G401 (cell line): Measurements from ENCODE around the gene UGT1A7. TPM values are rescaled to one million over a fixed set of nuclear protein-coding genes. Genes with fewer than 3 reads are reported as not detected.
"Not testable (repeated sequence)": the region's sequence is repeated elsewhere in the genome, so short reads cannot be mapped to it uniquely, and the experiment has no call there.

Experiments
- DNase-seq: peaks from one replicate; pipeline ENCODE4 v3.0.0-alpha.2; 2015; ENCODE audit warnings: low spot score
- in situ Hi-C: cut with HindIII; loops from 2 replicates; pipeline ENCODE4 v1.10.0; 2016; ENCODE audit warnings: low sequenced_read_pairs, mixed read lengths
- total RNA-seq: library from RNA; depleted of rRNA; stranded (reverse); fragments of >200 nt; shearing (Covaris generic); gene quantifications from 2 replicates; pipeline ENCODE4 v1.2.3, GENCODE V29; 2014

Gene UGT1A7
- total RNA-seq, 1 experiment from 2014 or later = not detected

DNA sequence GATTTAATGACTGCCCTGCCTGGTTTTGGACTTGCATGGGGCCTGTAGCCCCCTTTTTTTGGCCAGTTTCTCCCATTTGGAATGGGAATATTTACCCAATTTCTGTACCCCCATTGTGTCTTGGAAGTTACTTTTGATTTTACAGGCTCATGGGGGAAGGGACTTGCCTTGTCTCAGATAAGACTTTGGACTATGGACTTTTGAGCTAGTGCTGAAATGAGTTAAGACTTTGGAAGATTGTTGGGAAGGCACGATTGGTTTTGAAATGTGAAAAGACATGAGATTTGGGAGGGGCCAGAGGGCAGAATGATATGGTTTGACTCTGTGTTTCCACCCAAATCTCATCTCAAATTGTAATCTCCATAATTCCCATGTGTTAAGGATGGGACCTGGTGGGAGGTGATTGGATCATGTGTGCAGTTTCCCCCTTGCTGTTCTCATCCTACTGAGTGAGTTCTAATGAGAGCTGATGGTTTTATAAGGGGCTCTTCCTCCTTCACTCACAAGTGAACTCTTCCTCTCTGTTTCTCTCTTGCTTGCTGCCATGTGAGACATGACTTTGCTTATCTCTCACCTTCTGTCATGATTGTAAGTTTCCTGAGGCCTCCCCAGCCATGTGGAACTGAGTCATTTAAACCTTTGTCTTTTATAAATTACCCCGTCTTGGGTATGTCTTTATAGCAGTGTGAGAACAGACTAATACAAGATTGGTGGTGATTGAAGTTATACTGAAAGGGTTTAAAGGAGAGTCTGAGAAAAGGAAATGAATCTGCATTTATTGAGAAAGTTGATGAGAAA is 69.7 kb downstream of the UGT1A7 start:
- DNase-seq, in situ Hi-C loops: not testable (repeated sequence)

DNA sequence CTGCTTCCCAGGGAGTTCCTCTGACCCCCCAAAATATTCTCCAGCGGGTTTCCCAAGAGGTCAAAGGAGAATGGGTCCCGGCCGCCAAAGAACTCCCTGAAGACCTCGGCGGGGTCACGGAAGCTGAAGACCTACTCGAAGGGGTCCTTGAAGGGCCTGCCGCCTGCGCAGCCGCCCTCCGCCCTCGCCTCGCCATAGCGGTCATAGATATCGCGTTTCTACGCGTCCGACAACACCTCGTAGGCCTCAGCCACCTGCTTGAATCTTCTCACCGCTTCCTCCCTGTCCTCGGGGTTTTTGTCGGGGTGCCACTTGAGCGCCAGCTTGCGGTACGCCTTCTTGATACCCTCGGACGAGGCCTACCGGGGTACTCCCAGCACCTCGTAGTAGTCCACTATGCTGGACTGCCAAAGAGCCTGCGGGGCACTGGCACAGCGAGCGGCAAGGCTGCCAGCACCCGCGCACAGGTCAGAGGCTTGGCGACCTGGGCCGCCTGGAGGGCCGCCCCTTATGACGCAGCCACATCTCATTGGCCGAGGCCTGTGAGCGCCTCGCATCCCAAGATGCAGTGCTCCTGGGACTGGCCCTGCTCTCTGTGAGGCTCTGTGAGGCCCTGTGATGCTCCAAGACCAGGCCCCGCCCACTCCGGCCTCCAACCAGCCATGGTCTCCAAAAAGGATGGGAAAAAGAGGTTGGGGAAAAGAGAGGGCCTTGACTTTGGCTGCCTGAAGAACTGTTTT is 73.3 kb downstream of the UGT1A7 start:
- DNase-seq = no peak
- in situ Hi-C loops = no loop called here

DNA sequence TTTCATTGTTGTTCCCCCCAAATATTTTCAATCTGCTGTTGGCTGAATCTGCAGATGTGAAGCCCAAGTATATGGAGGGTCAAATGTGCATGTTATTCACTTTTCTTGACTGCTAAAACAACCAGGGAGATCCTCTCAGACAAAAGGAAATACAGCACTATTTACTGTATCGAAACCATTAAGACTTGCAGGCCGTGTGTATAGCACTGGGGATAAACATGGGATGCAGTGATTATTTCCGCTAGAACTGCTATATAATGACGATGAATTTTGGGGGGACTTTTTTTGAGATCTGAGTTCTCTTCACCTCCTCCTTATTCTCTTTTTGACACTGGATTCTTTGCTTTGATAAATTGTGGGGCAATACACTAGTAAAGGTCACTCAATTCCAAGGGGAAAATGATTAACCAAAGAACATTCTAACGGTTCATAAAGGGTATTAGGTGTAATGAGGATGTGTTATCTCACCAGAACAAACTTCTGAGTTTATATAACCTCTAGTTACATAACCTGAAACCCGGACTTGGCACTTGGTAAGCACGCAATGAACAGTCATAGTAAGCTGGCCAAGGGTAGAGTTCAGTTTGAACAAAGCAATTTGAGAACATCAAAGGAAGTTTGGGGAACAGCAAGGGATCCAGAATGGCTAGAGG is 74.9 kb downstream of the UGT1A7 start:
- DNase-seq = no peak
- in situ Hi-C loops = no loop called here

DNA sequence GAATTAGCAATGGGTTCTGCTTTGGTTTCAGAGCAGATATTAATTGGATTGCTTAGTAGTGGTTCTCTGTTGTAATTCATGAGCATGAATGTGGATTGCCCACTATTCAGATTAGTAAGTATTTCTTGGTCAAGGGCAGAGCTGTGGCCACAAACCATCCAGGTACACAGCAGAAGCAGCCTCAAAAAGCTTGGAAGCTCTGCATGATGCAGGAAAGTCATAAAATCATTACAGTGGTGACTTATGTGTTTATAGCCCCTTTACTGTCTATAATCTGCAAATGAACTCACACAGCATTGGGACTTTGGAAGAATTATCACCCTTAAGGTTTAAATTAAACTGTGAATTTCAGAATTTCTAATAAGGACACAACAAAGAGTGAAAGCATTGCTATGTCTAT is 76.4 kb downstream of the UGT1A7 start:
- in situ Hi-C loops = no loop called here

DNA sequence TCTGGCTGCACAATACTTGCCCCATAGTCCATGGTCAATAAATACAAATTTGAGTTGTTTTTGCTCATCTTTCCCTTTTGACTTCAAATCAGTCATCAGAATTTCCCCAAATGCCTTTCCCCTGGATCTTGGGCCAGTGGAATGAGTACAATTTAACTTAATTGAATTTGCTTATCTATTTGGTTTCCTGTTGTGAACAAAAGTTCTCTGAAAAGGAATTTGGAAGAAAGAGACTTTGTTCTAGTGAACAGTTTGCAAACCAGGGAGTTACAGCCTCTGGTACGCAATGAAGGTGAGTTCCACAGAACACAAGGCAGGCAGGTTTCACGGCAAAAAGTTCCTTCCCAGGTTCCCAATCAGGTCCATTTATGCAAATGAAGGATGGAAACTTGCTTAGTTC is 77.1 kb downstream of the UGT1A7 start:
- in situ Hi-C loops = no loop called here
- DNase-seq = no peak

More for the DNA sequence above, 76.4 kb downstream of the UGT1A7 start:
- no peak for DNase-seq

DNA sequence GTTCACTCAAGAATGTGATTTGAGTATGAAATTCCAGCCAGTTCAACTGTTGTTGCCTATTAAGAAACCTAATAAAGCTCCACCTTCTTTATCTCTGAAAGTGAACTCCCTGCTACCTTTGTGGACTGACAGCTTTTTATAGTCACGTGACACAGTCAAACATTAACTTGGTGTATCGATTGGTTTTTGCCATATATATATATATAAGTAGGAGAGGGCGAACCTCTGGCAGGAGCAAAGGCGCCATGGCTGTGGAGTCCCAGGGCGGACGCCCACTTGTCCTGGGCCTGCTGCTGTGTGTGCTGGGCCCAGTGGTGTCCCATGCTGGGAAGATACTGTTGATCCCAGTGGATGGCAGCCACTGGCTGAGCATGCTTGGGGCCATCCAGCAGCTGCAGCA is 78.3 kb downstream of the UGT1A7 start, which contains the start of gene UGT1A1:
Gene UGT1A1, plus strand, starts transcription at position 228 of the 400 bp plus-strand sequence. Its CDS starts 18 bp downstream, at position 246.
- no peak for DNase-seq
- in situ Hi-C loops = no loop called here

DNA sequence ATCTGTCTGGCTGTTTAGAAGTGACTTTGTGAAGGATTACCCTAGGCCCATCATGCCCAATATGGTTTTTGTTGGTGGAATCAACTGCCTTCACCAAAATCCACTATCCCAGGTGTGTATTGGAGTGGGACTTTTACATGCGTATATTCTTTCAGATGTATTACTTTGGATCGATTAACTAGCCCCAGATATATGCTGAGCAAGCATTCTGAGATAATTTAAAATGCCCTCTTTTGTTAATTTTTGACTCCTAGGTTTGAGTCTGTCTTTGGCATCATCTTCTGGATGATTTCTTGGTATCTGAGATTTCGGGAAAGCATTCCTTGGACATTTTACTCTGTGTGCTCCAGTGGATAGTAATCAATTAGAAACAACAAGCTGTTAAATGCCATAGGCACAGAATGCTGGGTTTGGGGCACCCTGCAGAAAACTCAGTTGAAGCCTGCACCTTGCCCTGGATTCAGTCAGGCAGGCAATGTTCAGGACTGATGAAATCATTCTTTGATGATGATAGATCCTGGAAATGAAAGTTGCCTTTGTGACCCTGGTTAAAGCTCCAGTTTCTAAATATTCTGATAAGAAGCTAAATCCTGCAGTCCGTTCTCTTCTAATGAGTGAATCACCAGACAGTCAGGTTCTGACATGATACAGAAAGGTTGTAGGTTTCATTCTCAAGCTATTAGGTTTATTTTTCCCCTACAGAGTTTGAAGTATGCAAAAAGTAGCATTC is 79.5 kb downstream of the UGT1A7 start:
- in situ Hi-C loops = no loop called here
- no peak for DNase-seq

DNA sequence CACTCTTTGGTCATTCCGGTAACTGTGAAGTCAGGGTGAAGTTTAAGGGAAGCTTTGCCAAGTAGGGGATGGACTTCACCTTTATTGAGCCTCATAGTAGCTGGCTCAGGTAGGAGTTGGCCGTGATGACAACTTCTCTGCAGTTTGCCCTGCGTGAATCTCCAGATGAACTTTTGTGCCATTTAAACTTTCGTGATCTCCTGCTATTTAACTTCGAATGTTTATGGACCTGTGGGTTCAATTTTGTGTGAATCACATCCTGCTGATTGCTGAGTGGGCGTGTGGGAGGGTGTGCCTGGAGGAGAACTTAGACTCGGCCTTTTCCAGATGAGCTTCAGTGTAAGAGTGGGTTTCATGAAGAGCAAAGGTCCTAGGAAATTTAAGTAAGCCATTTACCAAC is 82.6 kb downstream of the UGT1A7 start:
- DNase-seq = no peak
- in situ Hi-C loops = no loop called here

DNA sequence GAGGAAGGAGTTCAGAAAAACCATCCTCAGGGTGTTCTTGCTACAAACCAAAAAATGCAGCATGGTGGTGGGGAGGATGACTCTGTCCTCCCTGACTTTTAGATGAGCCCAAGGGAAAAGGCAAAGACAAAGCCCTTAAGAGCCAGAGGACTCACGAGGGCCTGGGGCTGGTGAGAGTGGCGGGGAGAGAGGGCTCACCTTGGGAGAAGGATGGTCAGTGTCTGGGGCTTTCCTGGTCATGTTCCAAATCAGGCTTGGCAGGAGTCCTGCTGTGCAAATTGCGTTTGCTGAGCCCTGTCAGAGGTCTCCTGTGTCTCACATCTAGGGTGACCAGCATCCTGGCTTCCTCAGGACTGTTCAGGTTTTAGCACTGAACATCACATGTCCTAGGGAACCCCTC is 83.1 kb downstream of the UGT1A7 start:
- in situ Hi-C loops = no loop called here
- DNase-seq = no peak

DNA sequence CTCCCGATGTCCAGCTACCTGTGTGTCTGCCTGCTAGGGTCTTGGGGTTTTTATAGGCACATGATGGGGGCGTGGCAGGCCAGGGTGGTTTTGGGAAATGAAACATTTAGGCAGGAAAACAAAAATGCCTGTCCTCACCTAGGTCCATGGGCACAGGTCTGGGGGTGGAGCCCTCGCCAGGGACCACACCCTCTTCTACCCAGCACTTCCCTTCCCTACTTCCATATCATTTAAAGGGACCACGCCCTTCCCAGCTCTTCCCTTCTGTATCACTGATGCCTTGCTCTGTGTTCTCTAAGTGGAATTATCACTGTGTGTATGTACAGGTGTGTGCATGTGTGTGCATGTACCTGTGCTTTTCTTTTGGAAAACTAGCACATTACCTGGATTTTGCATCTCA is 84.7 kb downstream of the UGT1A7 start:
- DNase-seq = no peak
- in situ Hi-C loops = no loop called here

DNA sequence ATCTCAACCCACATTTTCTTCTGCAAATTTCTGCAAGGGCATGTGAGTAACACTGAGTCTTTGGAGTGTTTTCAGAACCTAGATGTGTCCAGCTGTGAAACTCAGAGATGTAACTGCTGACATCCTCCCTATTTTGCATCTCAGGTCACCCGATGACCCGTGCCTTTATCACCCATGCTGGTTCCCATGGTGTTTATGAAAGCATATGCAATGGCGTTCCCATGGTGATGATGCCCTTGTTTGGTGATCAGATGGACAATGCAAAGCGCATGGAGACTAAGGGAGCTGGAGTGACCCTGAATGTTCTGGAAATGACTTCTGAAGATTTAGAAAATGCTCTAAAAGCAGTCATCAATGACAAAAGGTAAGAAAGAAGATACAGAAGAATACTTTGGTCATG is 86.4 kb downstream of the UGT1A7 start:
- no peak for DNase-seq
- in situ Hi-C loops = no loop called here

DNA sequence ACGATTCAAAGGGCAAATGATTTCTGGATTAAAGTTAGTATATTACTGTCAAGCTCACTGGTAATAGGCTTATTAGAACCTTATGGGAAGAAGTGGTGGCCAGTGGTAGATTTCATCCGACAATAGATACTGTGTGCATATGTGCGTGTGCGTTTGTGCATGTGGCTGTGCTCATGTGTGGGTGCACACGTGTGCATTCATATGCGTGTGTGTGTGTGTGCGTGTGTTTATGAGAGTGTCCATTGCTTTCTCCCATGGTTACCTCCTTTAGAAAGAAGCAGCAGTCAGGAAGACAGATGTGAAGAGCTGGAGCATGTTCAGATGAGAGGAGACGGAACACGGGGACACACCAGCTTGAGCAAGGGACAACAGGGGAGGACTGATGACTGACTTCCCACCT is 87.6 kb downstream of the UGT1A7 start:
- in situ Hi-C loops = no loop called here
- no peak for DNase-seq

DNA sequence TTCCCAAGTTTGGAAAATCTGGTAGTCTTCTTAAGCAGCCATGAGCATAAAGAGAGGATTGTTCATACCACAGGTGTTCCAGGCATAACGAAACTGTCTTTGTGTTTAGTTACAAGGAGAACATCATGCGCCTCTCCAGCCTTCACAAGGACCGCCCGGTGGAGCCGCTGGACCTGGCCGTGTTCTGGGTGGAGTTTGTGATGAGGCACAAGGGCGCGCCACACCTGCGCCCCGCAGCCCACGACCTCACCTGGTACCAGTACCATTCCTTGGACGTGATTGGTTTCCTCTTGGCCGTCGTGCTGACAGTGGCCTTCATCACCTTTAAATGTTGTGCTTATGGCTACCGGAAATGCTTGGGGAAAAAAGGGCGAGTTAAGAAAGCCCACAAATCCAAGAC is 90.5 kb downstream of the UGT1A7 start:
- DNase-seq = no peak
- in situ Hi-C loops = no loop called here

DNA sequence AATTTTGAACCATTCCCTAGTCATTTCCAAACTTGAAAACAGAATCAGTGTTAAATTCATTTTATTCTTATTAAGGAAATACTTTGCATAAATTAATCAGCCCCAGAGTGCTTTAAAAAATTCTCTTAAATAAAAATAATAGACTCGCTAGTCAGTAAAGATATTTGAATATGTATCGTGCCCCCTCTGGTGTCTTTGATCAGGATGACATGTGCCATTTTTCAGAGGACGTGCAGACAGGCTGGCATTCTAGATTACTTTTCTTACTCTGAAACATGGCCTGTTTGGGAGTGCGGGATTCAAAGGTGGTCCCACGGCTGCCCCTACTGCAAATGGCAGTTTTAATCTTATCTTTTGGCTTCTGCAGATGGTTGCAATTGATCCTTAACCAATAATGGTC is 90.9 kb downstream of the UGT1A7 start:
- in situ Hi-C loops = no loop called here
- DNase-seq = no peak

DNA sequence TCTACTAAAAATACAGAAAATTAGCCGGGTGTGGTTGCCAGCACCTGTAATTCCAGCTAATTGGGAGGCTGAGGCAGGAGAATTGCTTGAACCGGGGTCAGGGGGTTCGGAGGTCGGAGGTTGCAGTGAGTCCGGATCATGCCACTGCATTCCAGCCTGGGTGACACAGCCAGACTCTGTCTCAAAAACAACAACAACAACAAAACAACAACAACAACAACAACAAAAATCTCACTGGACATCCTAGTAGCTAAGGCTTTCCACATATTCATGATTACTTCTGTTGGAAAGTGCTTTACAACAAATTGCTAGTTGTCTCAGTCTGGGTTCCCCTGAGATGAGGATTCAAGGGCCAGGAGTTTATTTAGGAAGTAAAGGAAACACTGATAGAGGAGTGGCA is 92.2 kb downstream of the UGT1A7 start:
- in situ Hi-C loops = no loop called here
- DNase-seq = no peak

DNA sequence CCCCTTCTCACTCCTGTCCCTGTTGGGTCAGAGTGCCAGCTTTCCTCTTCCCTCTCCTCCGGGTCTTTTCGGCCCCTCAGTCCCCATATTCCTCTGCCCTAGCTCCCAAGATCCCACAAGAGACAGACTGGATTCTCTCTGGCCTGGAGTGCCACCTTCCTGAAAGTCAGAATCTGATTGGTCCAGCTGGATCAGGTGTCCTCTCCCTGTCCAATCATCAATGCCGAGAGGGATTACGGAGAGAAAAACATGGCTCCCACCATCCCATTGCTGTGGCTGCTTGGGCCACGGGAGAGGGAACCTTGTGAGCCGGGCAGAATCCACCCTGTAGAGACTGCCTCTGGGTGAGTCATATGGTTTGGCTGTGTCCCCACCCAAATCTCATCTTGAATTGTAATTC is 93.7 kb downstream of the UGT1A7 start:
- in situ Hi-C loops = no loop called here
- DNase-seq = no peak

DNA sequence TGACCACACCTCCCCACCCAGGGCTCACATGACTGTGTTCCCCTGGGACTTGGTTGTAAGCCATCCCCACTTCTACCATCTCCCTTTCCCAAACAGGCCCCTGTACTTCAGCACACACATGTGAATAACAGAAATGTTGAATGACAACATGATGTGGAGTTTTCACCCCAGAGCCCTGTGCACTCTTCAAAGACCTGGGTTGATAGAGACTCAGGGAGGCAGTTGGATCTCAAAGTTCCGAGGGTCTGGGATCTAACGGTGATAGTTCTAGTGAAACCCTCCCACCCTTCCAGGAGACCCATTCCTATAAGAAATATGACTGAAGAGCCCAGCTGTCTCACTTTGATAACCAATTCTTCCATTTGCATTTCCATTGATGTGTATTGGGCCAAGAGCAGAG is 96.3 kb downstream of the UGT1A7 start, which contains the start of gene MROH2A:
Gene MROH2A, plus strand, starts transcription at position 301 of the 400 bp plus-strand sequence. CDS start 1,029 bp downstream, outside the sequence.
- in situ Hi-C loops = no loop called here
- no peak for DNase-seq

DNA sequence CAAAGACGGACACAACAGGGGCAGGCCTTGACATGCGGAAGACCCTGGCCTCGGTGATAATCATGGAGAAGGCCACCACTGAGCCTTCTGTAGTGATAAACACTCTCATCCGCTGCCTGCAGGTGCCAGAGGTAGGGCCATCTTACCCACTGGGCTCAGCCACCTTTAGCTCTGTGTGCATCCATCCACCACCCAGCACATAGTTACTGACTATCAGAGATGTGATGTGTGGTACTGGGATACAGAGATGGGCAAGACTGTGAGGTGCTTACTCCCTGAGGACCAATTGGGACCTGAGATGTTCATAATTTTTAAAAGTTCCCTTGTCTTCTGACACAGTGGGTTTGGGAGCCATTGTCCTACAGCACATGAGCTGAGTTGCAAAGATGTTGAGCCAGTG is 98.0 kb downstream of the UGT1A7 start:
- DNase-seq = no peak
- in situ Hi-C loops = no loop called here

DNA sequence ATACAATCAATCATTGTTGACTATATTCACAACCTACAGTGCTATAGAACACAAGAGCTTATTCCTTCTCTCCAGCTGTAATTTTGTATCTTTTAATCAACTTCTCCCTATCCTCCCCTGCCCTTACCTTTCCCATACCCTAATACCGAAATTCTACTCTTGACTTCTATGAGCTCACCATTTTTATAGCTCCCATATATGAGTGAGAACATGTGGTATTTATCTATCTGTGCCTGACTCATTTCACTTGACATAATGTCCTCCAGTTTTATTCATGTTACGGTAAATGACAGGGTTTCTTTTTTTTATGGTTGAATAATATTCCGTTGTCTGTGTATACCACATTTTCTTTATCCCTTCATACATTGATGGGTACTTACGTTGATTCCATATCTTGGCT is 99.1 kb downstream of the UGT1A7 start:
- in situ Hi-C loops = no loop called here

More for the DNA sequence above, 99.1 kb downstream of the UGT1A7 start:
- no peak for DNase-seq
